ENCODE results near the gene SLC41A2.
A peak's percentile ranks its signal among the peaks of the same experiment; 100 is the strongest.
"Not testable (repeated sequence)": the region's sequence is repeated elsewhere in the genome, so short reads cannot be mapped to it uniquely, and the experiment has no call there.

Gene SLC41A2

DNA sequence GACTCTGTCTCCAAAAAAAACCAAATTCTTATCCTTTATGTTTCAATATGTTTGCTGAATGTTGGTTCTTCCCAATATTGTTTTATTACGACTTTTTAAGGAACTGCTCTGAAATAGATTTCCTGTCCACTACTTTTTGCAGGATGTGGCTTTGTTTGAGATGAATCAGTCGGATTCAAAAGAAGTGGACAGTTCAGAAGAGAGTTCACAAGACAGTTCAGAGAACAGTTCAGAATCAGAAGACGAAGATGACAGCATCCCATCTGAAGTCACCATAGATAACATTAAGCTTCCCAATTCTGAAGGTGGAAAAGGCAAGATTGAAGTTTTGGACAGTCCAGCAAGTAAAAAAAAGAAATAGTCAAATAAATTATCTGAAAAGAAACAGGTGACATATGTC, 36.2 kb upstream of the SLC41A2 start:
- DNase-seq: no peak
- Histone ChIP-seq H3K36me3 (peaks cover 24% of the 10 kb centered on the region), H3K4me3 (ENCODE audit: low read depth, low read length) (no peak overlapping the region), H3K27me3 (no peaks in the 10 kb centered on the region), H3K4me1 (no peaks in the 10 kb centered on the region), H3K9me3 (no peaks in the 10 kb centered on the region)
- TF ChIP-seq, protein P1, sequence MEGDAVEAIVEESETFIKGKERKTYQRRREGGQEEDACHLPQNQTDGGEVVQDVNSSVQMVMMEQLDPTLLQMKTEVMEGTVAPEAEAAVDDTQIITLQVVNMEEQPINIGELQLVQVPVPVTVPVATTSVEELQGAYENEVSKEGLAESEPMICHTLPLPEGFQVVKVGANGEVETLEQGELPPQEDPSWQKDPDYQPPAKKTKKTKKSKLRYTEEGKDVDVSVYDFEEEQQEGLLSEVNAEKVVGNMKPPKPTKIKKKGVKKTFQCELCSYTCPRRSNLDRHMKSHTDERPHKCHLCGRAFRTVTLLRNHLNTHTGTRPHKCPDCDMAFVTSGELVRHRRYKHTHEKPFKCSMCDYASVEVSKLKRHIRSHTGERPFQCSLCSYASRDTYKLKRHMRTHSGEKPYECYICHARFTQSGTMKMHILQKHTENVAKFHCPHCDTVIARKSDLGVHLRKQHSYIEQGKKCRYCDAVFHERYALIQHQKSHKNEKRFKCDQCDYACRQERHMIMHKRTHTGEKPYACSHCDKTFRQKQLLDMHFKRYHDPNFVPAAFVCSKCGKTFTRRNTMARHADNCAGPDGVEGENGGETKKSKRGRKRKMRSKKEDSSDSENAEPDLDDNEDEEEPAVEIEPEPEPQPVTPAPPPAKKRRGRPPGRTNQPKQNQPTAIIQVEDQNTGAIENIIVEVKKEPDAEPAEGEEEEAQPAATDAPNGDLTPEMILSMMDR (IDR thresholded peaks at IDR 0.05; ENCODE audit: low read depth, low read length): no peak

DNA sequence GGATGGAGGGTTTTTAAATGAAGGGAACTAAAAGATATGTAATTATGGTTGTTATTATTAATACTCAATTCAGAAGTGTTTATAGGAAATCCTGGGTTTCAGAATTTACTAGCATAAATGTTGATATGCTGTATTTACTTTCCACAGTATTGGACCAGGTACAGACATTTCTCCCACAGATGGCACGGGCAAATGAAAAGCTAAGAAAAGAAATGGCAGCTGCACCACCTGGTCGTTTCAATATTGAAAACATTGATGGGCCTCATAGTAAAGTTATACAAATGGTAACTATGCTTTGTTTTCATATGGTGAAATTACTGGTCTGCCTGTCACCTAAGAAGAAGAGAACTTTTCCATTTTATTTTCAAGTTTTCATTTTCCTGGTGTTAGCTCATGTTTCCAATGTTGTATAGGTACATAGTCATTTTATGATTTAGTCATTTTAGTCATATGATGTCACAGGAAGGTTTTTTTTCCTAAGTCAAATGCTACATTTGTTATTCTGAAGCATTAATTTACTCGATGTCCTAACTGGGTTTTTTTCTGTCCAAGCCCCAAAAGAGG, 33.6 kb upstream of the SLC41A2 start:
- Histone ChIP-seq H3K4me1 (peaks cover 6% of the 10 kb centered on the region; the same call in 1 of the 2 replicates), H3K27me3 (no peaks in the 10 kb centered on the region), H3K4me3 (ENCODE audit: low read depth, low read length) (no peak overlapping the region), H3K36me3 (peaks cover 19% of the 10 kb centered on the region), H3K9me3 (no peaks in the 10 kb centered on the region)
- TF ChIP-seq, protein P1 (IDR thresholded peaks at IDR 0.05; ENCODE audit: low read depth, low read length): no peak
- DNase-seq: no peak

DNA sequence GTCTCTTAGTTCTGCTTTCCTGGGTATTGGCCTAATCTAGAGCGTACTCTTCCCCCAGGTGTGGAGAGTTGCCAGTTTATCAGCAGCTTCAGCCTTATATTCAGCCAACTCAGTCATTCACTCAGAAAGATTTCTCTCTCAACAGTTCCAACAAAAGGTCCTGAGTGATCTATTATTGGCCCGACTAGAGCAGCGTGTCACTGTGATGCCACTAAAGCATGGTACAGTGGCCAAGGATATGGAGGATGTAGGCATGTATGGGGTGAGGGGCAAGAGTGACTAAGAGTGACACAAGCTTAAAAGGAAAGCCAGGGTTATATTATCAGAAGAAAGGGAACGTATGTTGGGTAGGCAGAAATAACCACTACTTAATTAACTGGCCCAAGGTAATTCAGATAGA, 32.9 kb upstream of the SLC41A2 start:
- Histone ChIP-seq H3K4me3 (ENCODE audit: low read depth, low read length) (no peak overlapping the region), H3K4me1 (peaks cover 6% of the 10 kb centered on the region; the same call in 1 of the 2 replicates), H3K27me3 (no peaks in the 10 kb centered on the region), H3K9me3 (no peaks in the 10 kb centered on the region), H3K36me3 (peaks cover 16% of the 10 kb centered on the region)
- DNase-seq: no peak
- TF ChIP-seq, protein P1 (IDR thresholded peaks at IDR 0.05; ENCODE audit: low read depth, low read length): no peak

DNA sequence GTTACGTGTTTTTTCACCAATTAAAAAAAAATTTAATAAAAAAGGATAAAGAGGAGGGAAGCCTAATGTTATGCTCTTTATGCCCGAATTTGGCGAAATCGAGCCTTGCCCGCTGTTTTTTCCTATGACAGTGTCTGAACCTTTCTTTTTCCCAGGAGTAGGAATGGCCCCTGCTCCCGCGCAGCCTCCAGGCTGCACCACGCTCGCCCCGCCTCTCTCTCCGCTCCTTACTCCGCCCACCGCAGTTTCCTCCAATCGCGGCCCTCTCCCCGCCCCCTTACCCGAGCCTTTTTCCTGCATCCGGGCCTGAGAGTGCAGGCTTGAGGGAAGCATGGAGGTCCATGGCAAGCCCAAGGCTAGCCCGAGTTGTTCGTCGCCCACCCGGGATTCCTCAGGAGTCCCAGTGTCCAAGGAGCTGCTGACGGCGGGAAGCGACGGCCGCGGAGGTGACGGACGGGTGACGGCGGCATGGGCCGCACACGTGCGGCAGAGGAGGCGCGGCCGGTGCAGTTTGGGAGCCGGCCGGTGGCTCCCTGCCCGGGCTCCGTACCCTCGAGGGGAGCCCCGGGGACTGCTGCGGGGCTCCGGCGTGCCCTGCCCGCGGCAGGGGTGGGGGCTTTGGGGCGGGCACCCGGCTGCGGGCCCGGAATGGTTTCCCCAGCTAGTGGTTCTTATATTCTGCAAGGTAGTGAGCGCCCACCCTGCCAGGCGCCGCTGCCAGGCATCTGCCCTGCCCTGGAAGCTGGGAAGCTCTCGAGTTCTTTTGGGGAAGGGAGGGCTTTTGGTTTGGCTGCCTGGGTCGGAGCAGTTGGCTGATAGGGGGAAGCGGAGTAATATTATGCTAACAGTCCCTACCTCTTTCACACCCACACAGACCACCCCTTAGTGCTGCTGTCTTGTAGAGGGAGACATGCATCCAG, 28.2 kb upstream of the SLC41A2 start, which contains the start of gene NOPCHAP1:
Gene NOPCHAP1, plus strand, starts transcription at position 295 of the 920 bp plus-strand sequence. Its CDS starts 37 bp downstream, at position 332.
- H3K4me3 ChIP-seq (ENCODE audit: low read depth, low read length): peak within 1 kb of the TSS; percentile 81
- TF ChIP-seq, protein P1 (IDR thresholded peaks at IDR 0.05; ENCODE audit: low read depth, low read length): no peak

DNA sequence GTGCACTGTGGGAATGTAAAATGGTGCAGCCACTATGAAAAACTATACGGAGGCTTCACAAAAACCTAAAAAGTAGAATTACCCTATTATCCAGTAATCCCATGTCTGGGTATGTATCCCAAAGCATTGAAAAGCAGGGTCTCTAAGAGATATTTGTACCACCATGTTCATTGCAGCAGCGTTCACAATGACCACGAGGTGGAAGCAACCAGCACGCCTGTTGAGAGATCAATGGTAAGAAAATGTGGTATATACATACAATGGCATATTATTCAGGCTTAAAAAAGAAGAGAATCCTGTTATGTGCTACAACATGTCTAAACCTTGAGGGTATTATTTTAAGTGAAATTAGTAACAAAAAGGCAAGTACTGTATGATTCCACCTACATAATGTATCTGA, 27.1 kb upstream of the SLC41A2 start:
- H3K36me3 ChIP-seq: peaks cover 3% of the 10 kb centered on the region; the same call in 1 of the 2 replicates
- H3K4me3 ChIP-seq (ENCODE audit: low read depth, low read length): no peak overlapping the region
- TF ChIP-seq, protein P1 (IDR thresholded peaks at IDR 0.05; ENCODE audit: low read depth, low read length): peak; percentile 38
- H3K27me3 ChIP-seq: no peaks in the 10 kb centered on the region
- H3K4me1 ChIP-seq: peaks cover 6% of the 10 kb centered on the region; the same call in 1 of the 2 replicates
- DNase-seq: no peak
- no peaks in the 10 kb centered on the region for H3K9me3 ChIP-seq

More for the DNA sequence above, 28.2 kb upstream of the SLC41A2 start, which contains the start of gene NOPCHAP1:
- Histone ChIP-seq H3K4me1 (peaks cover 6% of the 10 kb centered on the region; the same call in 1 of the 2 replicates), H3K27me3 (no peaks in the 10 kb centered on the region), H3K36me3 (peaks cover 3% of the 10 kb centered on the region), H3K9me3 (no peaks in the 10 kb centered on the region)
- DNase-seq: peak; percentile 96

DNA sequence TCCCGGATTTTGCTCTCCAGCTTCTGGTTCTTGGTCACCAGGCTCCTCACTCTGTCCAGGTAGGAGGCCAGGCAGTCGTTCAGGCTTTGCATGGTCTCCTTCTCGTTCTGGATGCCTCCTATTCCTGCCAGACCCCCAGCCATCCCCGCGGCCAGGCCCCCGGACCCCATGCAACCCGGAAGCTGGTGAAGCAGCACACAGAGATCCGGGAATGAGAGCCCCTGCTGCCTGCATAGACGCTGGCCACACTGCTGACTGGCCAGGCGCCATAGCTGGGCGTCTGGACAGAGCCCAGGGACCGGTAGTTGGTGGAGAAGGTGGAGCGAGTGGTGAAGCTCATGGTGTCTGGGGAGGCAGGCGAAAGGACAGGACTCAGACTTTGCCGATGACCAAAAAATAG, 19.6 kb upstream of the SLC41A2 start:
- H3K27me3 ChIP-seq; H3K4me1 ChIP-seq; H3K9me3 ChIP-seq; DNase-seq; H3K36me3 ChIP-seq; H3K4me3 ChIP-seq (ENCODE audit: low read depth, low read length): not testable (repeated sequence)

All from BE2C (cell line).